GM19438 (cell line): Measurements from ENCODE around the gene GAB2.
"Not testable (repeated sequence)": the region's sequence is repeated elsewhere in the genome, so short reads cannot be mapped to it uniquely, and the experiment has no call there.

Source experiments
- ATAC-seq: cut with Tn5 transposase; IDR thresholded peaks from one replicate; pipeline ENCODE4 v1.9.1; 2021; ENCODE audit warnings: low read depth; ENCODE audit not compliant: unreplicated experiment

GAB2 gene

DNA sequence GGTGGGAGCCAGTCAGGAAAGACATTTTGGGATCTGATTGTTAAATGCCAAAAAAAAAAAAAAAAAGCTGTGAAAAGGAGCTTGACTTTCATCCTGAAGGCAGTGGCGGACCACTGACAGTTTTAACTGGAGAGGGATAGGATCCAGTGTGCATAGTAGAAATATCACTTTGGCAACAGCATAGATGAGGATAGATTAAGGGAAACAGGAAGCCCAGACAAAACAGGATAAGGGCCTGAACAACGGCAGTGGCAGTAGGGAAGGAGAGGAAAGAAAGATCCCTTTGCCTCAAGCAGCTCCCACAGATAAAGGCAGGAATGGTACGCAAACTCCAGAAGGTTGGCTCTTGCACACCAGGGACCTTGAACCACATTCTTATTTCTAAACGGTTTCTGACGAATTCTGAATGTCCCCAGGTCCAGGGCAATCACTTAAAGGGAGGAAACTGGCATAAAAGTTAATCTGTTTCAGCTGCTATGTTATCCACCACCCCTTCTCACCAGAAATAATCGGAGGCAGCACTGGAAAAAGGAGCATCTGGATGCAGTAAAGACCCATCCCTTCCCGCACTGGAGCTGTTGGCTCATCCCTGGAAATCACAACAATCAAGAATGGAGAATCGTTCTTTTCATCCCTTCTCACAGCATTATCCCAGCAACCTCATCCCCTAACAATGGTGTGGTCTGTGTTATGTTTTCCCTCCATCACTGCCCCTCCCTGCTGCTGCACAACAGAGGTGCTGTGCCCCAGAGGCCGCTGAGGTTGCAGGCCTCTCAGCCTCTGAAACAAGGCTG is 99.1 kb downstream of the GAB2 start:
- ATAC-seq: no peak

DNA sequence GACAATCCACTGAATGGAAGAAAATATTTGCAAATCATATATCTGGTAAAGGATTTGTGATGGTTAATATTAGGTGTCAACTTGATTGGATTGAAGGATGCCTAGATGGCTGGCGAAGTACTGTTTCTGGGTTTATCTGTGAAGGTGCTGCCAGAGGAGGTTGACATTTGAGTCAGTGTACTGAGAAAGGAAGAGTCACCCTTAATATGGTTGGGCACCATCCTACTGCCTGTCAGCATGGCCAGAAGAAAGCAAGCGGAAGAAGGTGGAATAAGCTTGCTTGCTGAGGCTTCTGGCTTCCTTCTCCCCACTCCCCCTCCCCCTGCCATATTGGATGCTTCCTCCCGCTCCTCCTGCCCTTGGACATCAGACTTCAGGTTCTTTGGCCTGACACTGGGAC is 101.9 kb downstream of the GAB2 start:
- ATAC-seq: no peak

DNA sequence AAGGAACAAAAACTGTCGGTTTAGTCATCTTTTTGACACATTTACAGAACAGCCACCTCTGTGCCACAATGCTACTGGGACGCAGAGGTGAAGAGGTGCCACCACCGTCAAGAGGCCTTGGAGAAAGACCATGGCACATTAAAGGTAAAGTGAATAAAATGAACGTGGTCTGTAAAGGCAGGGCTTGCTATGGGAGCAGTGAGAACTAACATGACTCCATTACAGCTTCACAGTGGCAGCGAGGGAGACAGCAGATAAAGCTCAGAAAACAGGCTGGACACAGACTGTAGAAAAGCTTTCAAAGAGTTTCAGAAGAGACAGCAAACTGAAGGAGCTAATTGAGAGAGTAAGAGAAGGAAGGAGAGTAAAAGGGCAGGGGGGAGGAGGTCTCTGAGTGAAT is 102.9 kb downstream of the GAB2 start:
- ATAC-seq: no peak

DNA sequence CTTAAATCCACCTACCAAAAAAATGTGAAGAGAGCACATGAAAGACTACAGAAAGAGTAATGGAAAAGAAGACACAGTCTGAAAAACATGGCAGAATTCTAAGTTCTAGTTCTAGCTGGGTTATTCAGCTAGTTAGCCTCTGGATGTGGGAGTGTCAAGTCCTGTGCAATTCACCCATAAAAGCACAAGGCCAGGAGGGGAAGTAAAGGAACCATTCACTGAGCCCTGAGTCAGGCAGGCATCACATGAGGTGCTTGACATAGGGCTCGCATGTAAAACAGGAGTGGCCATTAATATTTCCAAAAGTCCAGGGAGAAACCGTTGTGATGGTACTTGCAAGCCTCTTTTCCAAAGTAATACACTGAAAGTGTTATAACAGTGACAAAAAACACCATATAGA is 103.7 kb downstream of the GAB2 start:
- ATAC-seq: no peak

DNA sequence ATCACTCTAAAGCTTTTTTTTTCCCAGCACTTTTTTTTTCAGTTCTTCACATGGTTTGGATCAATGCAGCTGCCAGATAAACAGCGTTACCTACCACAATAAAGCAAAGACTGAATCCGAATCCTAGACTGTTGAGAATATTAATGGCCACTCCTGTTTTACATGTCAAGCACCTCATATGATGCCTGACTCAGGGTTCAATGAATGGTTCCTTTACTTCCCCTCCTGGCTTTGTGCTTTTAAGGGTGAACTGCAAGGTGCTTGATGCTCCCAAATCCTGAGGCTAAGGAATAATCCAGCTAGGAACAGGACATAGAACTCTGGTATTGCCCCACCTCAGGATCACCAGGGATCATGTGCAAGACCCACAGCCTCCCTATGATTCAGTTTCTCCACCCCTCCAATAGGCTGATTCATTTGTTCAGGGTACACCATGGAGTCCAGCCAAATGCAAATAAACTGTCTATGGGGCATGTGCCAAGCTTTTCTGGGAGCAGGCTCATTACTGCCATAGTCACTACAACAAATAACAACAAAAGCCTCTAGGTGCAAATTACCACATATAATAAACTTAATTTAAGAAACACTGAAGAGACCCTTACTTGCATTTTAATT is 104.3 kb downstream of the GAB2 start:
- ATAC-seq: no peak

DNA sequence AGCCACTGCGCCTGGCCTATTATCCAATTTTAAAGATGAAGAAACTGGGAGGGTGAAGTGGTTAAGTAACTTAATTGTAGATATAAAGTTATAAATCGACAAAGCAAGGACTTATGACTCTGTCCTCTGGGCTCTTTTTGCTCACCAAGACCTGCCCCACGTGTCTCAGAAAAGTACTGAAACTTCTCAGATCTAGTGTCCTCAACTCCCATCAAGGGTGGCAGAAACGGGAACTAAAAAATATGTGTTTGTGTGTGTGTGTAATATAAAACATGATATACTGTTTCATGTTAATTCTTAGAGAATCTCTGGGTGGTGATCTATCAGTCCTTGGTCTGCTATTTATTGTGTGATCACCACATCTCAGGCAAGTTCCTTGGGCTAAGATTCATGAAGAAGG is 104.9 kb downstream of the GAB2 start:
- no peak for ATAC-seq

DNA sequence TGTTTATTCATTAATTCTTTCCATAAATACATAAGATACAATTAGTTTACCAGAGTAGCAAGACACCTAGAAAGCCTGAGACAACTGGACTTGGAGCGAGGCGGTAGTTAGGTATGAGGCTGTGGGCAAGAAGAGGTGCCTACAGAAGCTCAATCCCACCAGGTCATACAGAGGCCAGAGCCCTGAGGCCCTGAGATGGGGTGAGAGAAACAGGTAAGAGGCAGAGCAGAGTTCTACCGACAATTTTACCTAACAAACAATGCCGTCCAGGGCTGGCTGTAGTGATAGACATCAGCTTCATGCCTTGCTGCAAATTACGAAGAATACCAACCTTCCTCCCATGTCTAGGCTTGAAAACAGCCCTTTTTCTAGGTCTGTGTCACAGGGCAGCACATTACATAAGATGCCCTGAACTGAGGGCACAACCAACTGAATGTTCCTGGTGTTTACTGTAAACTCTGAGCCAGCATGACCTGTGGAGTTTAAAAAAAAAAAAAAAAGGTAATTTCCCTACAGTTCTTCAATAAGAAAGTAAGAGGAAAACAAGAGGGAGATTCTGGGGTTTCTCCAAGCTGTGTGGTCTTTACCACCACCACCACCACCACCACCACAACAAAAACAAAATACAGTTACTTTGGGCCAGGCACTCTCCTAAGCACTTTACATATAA is 105.8 kb downstream of the GAB2 start:
- no peak for ATAC-seq

DNA sequence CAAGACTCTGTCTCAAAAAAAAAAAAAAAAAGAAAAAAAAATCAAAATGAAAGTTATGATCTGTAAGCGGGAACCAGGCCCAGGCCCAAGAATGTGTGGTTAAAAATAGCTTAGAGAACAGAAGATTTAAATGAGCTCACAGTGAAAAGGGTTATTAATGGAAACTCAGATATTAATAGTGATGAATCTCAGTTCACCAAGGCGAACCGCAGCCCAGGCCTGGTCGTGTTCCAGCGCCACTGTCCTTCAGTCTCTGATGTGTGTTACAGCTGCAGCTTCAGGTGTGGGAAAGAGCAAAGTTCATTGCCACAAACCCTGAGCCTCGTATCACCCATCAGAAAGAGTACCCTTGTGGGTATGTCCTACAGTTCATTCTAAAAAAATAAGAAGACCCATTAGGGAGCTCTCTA is 107.1 kb downstream of the GAB2 start:
- ATAC-seq: peak; percentile 89

DNA sequence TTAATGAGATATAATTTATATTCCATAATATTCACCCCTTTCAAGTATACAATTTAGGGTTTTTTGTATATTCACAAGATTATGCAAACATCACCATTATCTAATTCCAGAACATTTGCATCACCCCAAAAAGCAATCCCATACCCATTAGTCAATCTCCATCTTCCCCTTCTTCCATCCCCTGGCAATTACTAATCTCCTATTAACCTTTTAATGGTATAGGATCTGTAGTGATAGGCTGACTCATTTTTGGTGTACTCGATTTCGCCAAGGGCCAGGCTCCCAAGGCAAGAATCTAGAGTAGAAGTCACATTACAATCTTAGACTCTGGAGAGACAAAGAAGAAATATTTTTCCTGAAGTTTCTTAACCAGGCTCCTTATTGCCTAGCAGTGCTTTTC is 113.4 kb downstream of the GAB2 start:
- ATAC-seq: no peak

DNA sequence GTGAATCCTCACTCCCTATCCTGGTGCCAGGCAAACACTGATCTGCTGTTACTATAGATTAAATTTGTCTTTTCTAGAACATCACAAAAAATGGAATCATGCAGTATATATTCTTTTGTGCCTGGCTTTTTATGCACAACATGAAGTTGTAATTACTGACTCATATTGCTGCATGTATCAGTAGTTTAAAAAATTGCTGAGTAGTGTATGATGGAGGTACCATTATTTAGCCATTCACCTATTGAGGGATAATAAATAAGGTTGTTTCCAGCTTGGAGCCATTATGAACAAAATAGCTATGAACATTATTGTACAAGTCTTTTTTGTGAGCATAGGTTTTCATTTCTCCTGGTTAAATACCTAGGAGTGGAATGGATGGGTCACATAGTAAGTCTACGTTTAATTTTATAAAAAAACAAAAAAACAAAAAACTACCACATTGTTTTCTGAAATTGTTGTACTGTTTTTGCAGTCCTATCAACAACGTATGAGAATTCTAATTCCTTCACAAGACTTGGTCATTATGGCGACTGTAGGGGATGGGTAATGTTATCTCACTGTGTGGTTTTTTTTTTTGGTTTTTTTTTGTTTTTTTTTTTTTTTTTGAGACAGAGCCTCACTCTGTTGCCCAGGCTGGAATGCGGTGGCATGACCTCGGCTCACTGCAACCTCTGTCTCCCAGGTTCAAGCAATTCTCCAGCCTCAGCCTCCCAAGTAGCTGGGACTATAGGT is 117.3 kb downstream of the GAB2 start:
- ATAC-seq: no peak

DNA sequence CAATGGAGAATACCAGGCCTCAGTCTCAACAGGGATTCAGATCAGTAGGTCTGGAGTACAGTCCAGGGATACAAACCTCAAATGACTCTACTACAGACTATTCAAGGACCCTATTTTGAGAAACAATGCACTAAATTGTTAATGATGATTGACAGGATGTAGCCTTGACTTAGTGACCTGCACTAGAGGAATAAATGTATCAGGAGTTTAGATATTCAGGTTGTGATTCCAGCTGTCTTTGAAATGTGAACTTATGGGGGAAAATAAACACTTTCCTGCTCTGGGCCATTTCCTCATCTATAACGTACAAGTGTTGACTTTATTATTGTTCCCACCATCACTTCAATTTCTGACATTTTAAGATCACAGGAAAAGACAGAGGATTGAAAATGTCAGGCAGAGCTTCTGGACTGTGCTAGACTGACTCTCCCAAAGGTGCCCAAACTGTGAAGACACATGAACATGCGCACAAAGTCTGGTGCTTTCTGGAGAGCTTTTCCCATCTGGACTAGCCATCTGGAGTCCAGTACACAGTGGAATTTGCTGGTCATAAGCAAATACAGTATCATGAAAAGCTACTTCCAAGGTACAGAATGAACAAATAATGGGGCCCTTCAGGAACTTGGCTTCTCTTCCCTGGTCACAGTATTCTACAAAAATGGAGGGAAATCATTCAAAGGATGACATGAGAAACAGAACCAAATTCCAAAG is 118.5 kb downstream of the GAB2 start:
- ATAC-seq: no peak

DNA sequence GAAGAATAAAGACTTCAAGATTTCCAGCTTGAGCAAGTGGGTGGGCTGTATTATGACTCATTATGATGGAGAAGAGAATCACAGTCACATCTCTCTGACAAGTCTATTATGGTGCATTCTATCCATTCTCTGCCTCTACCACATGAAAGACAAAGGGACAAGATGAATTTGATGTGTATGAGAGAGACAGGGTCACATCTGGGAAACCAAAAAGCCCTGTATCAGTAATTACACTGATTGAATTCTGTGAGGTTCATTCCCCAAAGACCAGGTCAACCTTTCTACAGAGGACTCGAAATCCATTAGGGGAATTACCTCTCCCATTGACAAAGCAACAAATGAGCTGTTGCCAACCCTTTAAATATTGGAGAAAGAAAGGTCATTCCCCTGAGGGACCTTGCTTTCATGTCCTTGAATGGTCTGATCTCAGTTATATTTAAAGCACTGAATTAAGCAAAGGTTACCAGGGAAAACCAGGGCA is 119.3 kb downstream of the GAB2 start:
- ATAC-seq: no peak

DNA sequence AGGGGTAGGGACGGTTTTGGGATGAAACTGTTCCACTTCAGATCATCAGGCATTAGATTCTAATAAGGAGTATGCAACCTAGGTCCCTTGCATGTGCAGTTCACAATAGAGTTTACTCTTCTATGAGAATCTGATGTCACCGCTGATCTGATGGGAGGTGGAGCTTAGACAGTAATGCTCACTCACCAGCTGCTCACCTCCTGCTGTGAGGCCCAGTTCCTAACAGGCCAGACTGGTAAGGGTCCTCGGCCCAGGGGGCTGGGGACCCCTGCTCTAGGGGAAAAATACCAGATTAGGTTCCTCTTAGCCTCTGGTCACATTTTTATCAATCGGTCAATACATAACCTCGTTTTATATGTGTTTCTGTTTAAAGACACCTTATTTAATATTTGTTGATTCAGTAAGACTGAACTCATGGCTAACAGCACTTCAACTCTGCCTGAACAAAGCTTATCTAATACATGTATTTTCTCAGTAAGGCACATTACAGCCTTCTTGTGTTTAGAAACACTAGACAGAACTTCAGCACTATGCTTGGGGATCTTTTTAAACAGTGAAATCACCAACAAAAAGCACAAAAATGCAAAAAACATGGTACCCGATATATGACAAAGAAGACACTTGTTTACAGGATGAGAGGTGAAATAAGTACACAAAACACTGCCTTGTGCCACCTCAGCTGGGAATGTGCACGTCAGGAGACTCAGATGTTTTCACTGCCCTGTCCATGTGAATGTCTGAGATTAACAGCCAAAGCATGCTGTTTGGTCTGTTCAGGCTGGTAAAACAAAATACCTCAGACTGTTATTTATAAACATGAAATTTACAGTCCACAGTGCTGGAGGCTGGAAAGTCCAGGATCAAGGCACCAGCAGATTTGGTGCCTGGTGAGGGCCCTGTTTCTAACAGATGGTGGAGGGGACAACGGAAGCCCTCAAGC is 121.4 kb downstream of the GAB2 start:
- ATAC-seq: no peak

DNA sequence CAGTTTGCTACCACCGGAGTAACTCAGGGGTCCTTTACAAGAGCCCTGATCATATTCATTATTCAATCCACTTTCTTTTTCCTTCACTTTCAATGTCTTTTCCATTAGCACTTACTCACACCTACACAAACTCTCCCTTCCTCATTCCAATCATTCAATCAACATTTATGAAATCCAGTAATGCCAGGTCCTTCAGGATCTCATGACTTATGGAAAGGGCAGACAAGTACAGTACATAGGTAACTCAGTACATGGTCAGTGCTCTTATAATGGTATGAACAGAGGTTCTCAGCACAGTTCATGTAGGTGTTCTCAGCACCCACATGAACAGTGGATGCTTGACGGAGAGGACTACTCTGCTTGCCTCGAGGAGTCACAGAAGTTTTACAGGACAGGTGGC is 122.3 kb downstream of the GAB2 start:
- ATAC-seq: no peak

DNA sequence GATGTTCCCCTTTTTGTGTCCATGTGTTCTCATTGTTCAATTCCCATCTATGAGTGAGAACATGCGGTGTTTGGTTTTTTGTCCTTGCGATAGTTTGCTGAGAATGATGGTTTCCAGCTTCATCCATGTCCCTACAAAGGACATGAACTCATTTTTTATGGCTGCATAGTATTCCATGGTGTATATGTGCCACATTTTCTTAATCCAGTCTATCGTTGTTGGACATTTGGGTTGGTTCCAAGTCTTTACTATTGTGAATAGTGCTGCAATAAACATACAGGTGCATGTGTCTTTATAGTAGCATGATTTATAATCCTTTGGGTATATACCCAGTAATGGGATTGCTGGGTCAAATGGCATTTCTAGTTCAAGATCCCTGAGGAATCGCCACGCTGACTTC is 123.5 kb downstream of the GAB2 start:
- ATAC-seq: not testable (repeated sequence)

DNA sequence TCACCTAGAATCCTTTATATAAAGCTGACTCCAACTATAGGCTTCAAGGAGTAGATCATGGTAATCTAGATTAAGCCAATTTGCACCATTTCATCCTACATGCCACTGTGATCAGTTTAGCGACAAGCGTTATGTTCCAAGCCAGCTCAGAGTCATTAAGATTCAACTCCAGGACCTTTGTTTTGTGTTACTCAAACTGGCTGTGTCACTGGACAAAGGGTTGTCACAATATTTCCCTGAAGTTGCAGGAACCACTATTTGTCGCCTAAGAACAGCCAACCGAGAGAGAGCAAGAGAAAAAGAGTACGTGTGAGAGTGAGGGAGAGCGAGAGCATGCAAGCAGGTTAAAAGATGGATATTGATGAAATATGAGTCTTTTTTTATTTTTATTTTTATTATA is 124.1 kb downstream of the GAB2 start:
- no peak for ATAC-seq

DNA sequence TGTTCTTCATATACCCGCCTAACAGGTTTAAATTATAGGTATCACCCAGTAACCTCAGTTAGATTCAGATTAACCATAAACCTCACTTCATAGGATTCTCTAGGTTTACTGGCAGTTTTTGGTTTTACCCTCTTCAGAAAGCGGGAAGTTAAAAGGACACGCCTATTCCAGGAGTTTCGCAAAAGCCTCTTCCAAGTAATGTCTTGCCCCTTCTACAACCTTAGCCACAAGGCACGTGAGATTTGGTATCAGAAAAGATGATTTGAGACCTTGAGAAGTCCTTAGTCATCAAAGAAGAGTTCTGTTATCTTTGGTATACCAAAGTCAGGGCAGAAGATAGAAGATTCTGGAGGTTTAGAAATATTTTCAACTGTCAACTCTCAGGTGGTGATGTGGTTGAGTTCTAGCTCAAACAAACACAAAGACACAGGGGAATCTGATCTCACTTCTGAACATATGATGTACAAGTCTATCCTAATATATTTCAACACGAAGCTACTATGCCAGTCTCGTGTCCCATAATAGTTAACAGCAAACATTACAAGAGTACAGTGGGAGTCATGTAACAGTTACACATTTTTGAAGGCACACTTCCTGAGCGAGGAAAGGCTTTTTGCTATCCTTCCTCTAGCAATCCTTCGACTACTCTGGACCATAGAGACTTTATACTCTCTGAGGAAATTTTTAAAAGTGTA is 125.4 kb downstream of the GAB2 start:
- ATAC-seq: no peak

DNA sequence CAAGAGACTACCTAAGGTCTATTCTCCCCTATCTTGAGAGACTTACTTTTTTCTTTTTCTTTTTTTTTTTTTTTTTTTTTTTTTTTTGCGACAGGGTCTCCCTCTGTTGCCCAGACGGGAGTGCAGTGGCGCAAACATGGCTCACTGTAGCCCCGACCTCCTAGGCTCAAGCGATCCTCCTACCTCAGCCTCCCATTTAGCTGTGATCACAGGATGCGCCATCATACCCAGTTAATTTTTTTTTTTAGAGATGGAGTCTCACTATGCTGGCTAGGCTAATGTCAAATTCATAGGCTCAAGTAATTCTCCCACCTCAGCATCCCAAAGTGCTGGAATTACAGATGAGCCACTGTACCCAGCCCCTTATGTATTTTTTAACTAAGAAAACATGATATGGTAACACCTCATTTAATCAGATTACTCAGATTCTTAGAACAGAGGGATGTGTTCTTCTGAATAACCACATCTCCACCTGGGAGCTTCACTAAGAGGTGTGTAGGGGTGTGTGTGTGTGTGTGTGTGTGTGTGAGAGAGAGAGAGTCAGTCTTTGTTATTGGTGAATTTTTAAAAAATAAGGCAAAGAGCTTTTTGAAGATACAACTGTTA is 126.0 kb downstream of the GAB2 start:
- no peak for ATAC-seq
